NCI-H446 treated with DMSO at 0.1 percent for 48 hours (cell line): ENCODE data around the gene ZNF423.

Experiments used
- DNase-seq: peaks from one replicate; lab custom pipeline; 2025; lab: John Stamatoyannopoulos, UW

ZNF423 gene

DNA sequence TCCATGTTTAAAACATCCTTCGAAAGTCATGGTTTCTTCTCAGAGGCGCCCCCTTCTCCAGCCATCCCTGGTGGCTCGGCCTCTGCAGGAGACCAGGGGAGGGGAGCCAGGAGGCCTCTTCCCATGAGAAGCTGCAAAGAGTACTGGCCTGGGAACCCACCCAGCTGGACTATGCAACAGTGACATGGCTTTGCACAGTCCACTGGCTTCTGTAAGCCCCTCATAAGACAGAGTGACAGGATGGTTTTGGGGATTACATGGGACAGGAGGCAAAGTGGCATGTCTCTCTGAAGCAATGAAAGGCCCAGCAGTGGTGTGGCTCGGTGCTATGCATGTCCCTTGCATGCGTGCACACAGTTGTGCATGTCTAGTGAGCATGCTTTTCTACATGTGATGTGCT is 382.8 kb downstream of the ZNF423 start:
- no peak for DNase-seq

DNA sequence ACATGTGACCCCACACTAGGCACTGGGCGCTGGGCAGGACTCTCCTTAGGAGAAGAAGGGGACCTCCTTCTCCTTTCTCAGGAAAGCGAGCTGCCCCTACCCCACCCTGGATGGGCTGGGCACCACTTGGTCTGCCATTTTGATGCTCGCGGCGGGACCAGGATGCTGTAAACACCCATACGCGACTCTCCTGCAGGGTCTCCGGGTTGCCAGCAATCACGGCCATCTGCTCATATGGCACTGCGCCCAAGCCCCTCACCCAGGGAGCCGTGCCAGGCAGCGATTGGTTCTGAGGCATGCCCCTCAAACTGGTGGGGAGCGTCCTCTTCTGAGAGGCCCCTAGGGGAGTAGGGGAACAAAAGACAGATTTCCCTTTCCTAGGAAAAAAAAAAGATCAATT is 383.3 kb downstream of the ZNF423 start:
- peak; percentile 58 for DNase-seq

DNA sequence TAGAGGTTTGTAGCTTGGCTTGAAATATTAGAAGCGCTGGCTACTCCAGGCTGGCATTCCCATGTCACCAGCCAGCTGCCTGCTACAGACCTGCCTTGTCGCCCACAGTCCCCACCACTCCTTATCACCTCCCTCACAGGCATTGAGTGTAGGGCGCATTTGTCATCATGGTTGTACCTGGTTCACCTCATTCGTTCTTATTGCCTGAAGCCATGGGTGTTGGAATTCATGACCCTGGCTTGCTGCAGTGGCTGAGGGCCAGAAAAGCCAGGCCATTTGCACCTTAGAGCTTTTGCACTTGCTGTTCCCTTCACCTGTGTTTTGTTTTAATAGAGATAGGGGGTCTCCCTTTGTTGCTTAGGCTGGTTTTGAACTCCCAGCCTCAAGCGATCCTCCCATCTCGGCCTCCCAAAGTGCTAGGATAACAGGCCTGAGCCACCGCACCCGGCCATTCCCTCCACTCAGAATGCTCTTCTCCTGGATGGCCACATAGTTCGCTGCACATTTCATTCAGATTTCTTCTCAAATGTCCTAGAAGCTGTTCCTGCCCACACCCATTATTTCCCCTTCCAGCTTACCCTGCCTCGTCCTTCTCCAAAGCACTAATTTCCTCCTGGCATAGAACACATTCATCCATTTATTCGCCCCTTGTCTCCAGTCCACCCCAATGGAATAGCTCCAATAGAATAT is 384.7 kb downstream of the ZNF423 start:
- DNase-seq = no peak

DNA sequence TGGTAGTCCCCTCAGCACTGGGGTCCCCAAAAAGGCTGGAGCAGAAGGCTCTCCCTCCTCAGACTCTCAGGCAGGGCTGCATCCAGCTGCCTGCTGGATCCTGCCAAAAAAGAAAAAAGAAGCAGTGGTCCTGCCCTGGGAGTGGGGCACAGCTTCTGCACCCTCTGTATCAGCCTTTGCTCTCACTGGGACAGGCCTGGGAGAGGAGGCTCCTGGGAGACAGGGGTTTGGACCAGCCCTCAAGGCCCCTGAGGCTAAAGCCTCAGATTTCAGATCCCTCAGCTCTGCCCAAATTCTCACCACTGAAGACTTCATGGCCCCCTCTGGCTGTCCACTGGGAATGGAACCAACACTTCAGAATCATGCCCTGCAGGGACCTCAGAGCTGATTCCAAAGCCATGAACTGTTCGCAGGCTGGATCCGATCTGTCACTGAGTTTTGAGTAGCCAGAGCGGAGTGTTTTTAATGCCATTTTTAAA is 385.4 kb downstream of the ZNF423 start:
- no peak for DNase-seq

DNA sequence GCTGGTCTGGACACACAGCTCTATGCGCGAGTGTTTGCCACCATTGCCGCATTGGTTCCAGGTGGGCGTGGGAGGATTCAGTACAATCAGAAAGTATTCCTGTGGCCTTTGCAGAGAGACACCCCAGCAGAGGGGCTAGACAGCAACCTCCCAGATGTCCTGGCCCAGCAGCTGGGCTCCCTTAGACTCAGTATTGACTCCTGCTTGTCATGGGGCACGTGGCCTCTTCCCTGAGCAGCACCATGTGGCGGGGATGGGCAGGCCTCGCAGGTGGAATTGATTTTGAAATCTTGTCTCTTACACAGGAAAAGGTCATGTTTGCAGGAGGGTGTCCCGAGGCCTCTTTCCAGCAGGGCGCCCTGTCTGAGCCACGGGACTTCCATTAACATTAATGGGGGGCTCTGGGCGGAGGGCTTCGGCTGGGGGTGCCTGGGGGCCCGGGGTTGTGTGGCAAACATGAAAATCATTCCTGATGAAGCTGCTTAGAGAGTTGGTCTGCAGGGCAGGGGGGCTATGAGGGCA is 385.9 kb downstream of the ZNF423 start:
- DNase-seq = no peak

DNA sequence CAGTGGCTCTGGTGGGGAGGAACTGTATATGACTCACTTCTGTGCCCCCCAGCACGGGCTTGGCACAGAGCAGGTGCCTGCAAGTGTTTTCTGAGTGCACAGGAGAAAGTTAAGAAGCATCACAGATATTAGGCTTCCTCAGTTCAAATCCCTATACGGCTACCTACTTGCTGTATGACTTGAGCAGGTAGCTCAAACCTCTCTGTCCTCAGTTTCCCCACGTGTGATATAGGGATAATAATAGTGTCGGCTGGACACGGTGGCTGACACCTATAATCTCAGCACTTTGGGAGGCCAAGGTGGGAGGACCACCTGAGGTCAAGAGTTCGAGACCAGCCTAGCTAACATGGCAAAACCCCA is 386.6 kb downstream of the ZNF423 start:
- DNase-seq = no peak

DNA sequence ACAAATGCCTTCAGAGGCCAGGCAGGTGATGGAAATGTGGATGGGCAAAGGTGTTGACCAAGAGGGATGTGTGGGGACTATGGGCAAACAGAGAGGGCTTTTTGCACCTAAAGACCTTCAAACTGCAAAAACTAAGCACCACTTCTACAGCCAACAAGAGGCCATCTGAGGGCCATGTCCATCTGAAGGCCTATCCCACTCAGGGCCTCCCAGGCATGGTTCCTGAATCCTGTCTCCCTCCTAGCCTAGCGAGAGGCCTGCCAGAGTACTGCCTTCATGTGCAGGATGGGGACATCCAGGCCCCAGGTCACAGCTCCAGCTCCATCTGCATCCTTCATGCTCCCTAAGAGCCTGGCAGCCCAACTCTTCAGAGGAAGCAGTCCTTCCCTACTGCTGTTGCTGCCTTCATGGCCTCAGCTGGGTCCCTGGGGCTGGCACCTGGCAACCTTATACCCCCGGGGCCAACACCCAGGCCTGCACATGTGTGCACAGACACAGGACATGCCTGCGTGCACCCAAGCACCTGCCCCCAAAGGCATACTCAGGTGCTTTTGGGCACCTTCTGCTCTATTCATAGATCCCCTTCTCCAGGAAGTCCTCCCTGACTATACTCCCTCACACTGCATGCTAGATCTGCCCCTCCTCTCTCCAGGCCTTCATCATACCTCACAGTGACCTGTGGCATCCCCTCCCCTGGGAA is 387.2 kb downstream of the ZNF423 start:
- no peak for DNase-seq

DNA sequence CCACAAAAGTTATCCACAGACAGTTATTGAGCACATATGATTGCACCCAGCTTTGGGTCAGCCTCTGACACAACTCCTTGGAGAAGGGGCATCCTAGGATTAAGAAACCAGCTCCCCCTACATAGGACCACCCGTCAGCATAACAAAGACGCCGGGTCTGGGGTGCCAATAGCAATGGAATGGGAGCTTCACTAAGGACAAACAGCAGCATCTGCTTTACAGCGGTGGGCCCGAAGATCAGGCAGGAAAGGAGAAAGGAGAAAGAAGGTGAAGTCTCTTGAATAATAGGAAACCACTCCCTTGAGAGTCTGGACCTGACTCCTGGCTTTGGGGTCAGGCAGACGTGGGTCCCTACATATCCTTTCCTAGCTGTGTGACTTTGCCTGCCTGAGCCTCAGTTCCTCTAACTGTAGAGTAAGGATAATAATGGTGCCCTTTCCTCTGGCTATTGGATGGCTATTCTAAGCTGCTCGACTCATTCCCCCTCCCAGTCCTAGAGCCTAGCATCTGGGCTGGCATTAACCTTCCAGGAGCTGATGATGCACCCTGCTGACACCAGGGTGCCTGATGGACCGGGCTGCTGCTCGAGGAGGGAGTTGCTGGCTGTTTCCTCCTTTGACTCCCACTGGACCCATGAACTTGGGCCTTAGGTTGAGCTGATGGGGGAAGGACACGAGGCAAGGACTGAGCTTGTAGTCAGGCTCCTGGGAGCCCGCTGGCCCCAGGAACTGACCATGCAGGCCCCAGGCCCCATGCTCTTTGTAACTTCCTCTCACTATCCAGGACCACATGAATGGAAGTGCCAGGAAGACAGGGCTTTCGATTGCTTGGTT is 388.2 kb downstream of the ZNF423 start:
- no peak for DNase-seq

DNA sequence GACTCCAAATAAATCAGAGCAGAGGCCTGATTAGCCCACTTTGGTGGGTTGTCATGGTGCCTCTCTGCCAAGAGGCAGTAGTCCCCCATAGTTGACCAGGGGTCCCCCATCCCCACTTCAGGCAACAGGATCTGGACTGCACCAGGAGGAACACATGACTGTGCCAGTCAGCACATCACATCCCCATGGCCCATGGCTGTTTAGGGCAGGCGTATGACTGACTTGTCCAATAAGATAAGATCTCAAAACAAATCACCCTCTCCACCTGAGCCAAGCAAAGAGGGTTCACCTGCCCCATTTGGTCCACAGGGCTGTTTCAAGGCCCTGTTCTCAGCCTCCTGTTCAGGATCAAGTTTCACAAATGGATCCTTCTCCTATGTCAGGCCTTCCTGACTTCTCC is 389.0 kb downstream of the ZNF423 start:
- no peak for DNase-seq

DNA sequence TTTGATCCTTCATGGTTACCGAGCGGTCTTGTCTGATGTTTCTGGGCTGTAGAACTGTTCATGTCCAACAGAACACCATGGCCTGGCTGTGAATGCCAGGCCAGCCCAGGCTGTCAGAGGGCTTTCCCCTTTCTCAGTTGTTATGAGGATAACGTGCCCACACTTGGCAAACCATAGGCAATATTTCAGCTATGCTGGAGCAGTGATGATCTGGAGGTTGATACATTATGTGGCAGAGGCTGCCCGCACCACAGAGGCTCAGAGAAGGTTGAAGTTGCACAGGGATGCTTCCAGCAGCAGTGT is 389.4 kb downstream of the ZNF423 start:
- no peak for DNase-seq

DNA sequence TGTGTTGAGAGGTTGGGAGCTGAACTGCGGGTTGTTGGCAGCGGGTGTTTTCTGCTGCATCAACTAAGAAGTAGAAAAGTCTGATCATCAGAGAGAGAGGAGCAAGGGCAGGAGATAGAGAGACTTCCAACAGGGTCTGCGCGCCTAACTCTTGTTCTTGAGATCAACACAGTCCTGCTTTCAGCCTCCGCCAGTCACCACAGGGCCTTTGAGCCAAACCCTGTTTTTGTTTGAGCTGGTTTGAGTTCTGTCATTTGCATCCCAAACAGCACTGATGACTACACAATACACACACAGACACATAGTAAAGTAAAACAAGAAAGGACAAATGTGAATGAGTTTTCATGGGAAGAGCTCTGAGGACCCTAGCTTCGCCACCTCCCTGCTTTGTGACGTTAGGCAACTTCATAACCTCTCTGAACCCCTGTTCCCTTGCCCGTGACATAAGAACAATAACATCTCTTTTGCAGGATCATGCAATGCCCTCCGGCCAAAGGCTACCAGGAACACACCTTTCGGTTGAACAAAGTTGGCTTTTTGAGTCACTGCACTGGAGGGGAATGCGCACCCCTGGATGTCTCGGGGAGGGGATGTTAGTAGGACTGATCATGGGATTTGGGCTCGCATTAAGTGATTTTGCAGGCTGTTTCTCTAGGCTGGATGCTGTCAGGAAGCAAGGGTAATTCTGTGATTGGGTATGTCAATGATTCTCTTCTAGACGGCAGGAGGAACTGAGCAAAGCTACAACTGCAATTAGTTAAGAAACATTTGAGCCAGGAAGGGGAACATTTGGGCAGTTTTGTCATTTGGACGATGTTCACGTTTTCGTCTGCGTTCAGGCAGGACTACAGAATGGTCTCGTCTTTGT is 390.0 kb downstream of the ZNF423 start:
- no peak for DNase-seq

DNA sequence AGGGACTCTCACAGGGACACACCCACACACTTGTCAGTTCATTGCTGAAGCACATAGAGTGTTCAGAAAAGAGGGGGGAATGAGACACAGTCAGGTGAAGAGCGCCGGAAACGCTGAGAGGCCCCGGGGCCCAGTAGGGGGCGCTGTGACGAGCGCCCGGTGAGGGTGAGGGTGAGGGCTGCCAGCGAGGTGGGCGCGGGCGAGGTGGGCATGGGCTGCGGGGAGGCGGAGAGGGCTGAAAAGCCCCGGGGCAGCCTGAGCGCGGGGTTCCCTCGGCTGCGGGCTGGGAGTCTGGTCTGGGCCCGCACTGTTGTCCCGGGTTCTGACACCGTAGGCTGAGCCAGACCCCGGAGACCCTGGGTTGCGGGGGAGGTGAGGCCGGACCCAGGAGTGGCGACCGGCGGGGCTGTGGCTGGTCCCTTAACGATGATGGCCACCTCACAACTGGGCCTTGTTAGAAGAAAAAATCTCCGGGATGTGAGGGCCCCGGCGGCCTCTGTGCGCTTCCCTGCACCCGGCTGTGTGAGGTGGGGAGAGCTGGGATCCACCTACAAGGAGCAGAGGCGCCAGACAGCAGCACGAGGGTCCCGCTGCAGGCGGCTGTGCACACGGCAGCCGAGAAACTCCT is 390.9 kb downstream of the ZNF423 start:
- no peak for DNase-seq

DNA sequence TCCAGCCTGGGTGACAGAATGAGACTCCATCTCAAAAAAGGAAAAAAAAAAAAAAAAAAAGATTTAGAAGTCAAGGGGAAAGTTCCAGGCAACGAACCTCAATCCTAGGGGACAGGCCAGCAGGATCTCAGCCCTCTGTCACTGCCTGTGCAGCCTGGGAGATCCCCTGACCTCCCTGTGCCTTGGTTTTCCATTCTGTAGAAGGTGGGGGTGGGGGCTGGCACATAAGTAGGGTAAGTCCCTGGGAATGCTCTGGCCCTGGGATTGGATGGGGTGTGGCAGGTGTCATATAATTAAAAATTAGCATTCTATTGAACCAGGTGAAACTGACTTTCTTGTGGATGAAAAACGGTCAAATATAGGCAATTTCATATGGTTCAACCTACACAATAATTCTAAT is 391.8 kb downstream of the ZNF423 start:
- no peak for DNase-seq

DNA sequence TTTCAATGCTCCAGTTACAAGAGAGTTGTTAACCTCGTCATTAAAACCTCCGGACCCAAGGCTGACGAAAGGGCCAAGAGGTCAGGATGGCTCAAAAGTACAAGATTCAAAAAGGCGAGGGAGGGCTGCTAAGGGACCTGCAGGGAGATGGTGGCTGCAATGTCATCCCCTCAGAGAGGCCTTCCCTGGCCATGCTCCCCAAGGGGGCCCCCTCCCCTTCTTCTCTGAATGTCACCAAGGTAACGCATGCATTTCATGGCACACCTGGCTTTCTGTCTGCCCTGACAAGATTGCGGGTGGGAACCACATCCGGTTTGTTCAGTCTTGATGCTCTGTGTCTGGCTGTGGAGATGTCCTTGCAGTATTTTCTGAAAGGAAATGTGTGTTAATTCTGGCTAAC is 392.4 kb downstream of the ZNF423 start:
- no peak for DNase-seq

DNA sequence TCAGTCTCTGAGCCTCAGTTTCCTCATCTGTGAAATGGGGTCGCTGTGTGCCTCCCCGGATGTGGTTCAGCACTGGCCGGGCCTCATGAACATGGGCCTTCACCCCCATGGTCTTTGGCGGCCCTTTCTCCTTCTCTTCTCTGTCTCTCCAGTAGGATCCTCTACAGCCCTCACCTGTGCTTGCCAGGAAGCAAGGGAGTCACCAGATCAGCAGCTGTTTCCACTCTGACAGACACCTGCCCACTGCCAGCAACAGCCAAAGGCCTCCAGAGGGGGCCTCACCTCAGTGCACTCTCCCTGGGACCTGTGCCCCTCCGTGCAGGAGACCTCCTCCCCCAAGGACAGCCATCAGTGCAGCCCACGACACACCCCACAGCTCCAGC is 392.9 kb downstream of the ZNF423 start:
- no peak for DNase-seq

DNA sequence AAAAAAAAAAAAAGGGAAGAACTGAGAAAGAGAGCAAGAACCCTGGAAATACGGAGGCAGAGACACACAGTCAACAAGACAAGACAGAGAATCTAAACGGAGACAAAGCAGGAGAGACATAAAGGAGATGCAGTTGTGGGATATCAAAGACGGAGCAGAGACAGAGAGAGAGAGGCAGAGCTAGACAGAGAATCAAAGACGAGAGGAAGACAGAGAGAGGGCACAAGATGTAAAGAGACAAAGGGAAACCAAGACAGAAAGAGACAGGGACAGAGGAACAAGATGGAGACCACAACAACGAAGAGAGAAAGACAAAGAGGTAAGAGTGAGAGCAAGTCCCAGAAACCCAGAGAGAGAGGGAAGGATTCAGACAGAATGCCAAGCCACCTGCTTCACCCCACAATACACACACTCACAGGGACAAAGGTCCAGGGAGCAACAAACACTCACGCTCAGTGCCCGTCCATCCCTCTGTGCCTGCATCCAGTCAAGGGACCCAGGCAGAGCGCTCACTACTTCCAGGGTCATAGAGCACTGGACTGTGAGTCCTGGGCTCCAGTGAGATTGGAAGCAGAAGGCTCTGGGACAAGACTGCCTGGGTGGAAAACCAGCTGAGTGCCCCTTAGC is 393.4 kb downstream of the ZNF423 start:
- no peak for DNase-seq

DNA sequence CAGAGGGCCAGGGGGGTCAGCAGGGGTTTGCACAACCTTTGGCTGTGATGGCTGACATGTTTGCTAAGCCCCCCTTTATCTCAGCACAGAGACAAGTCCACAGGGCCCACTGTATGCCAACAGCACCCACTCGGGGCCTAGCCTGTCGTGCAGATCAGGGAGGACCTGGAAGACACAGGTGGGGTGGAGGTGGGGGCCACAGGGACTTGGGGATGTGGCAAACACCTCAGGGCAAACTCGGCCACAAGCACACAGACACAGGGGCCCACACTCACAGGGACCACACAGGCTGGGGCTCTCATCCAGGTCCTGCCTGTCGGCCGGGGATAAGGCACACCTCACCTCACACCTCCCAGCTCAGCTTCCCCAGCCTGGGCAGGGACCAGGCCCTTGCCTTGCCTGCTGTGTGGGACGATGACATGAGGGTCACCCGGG is 394.4 kb downstream of the ZNF423 start:
- DNase-seq = no peak

DNA sequence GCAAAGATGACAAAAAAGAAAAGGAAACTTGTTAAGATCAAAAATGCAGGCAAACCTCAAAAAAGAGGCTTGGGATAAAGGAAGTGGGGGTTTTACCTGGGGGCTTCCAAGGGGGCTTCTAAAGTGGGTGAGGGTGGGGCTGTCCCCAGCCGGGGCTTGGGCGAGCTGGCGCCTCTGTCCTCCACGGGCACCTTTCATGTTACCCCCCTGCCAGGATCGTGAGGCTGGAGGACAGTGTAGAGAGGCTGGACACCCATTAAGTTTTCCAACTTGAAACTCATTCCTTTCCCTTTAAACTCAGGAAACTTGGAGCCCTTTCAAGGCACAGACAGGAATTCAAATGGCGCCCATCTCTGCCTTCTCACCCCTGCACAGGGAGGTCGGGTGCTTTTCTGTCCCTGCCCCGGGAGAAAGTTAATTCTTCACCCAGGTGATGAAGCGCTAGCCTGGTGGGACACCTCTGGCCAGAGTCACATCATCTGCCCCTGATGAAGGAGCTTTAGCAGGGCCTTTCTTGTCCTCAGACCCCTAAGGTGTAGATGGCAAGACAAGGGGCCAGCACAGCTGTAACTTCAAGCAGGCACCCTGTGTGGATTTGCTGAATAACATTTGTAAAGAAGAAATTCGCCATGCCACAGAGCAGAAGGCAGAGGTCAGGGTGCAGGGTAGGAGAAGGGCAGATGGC is 395.0 kb downstream of the ZNF423 start:
- DNase-seq = no peak

DNA sequence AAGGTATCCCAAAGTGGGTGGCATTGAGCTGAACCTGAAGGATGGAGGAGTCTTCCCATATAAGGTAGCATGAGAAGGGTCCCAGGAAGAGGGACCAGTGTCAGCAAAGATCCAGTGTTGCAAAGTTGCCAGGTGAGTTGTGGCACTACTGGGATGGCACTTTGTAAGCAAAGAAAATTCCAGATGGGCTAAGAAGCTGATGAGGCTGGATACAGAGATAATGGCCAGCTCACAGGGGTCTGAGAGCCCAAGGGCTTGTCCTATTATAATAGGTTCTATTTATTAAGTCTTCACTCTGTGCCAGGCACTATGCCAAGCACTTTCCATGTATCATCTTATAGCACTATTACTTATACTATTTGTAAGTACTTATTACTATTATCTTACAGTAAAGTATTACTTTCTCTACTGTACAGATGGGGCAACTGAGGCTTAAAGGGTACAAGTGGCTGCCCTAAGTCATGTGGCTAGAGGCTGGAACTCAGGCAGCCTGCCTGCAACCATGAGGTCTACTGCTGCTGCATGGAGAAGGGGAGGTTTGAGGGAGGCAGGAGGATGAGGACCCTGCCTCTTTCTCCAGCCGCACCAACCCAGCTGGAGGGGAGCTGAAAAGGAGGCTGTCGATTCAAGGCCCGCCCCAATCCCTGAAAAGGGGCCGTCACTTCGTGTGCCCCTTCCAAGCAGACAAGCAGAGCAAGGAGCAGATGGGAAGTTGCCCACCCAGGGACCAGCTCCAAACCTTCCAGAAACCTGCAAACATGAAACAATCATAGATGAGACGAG is 395.8 kb downstream of the ZNF423 start:
- DNase-seq = no peak
